Femur (tissue), 1 donor: Measurements from ENCODE around the gene MMP11.

ENCODE experiments used
- DNase-seq: peaks from one replicate; pipeline ENCODE4 v3.0.0-alpha.2; 2017

The MMP11 gene

GRCh38 chr22:23762842-23763578 is 9.6 kb upstream of the MMP11 start, which contains the start of gene C22orf15:
Gene C22orf15 (plus strand): TSS chr22:23762990. CDS start chr22:23763307, 317 bp downstream.
- DNase-seq = no peak

DNA sequence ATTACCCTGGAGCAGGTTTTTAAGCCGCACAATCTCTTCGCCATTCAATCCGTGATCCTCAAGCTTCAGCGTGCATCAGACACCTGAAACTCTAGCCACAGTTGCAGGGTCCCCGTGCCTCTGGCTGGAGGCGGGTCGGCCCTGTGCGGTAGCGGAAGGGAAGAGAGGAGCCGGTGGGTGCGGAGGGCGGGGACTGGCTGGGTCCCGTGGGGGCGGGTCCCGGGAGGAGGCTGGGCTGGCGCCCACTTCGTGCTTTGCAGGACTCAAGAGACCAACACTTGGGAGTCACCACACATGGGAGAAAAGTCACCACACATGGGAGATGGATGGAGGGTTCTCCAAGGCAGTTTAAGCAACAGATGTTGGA is 9.1 kb upstream of the MMP11 start:
- DNase-seq = no peak

GRCh38 chr22:23763954-23764353 is 8.7 kb upstream of the MMP11 start:
- no peak for DNase-seq

GRCh38 chr22:23764899-23765881 is 7.5 kb upstream of the MMP11 start:
- no peak for DNase-seq

- no peak for DNase-seq
Observed at GRCh38 chr22:23767303-23767672, 5.4 kb upstream of the MMP11 start.

GRCh38 chr22:23767673-23768548 is 4.7 kb upstream of the MMP11 start, which contains the start of gene CHCHD10:
Gene CHCHD10 (minus strand): TSS chr22:23767972. CDS start chr22:23767874, 98 bp downstream.
- DNase-seq = peak; percentile 87

- no peak for DNase-seq
Observed at GRCh38 chr22:23769321-23769965, 3.2 kb upstream of the MMP11 start.

DNA sequence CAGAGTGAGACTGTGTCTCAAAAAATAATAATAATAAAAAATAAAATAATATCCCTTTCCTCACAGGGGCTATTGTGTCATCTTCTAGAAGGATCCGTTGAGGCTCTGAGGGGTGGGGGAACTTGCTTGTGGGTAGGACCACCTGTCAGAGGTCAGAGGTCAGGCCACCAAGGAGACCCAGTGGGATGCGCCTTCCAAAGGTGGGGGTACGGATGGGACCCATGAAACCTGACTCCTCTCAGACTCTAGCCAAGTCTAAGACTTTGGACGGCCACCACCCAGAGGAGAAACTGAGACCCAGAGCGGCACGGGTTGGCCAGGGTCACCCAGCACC is 367 bp upstream of the MMP11 start:
- DNase-seq = no peak

DNA sequence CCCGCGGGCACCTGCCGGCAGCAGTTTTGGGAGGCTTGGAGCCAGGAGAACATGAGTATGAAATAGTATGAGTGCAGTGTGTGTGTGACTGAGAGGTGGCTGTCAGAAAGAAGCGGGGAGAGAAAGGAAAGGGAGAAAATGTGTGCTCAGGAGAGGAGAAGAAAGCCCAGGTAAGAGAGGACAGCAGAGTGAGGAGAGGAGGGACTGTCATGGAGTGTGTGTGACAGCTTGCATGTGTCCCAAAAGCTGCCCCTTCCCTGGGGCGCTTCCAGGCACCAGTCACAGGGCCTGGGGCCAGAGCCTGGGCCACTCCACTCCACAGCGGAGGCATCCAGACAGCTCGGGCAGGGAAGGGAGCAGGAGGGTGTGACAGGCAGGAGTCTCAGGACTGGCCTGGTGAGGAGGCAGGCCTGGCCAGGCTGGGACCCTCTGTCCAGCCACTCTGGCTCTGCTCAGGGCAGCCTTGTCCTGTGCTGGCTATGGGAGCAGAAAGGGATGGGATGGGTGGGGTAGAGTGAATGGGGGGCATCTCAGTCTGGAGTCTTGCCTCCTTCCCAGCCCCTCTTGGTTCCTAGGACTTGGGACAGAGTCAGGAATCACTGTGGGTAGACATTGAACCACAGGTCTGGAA is 949 bp downstream of the MMP11 start:
- DNase-seq = no peak

- no peak for DNase-seq
Observed at GRCh38 chr22:23774114-23774921, 1.7 kb downstream of the MMP11 start.

DNA sequence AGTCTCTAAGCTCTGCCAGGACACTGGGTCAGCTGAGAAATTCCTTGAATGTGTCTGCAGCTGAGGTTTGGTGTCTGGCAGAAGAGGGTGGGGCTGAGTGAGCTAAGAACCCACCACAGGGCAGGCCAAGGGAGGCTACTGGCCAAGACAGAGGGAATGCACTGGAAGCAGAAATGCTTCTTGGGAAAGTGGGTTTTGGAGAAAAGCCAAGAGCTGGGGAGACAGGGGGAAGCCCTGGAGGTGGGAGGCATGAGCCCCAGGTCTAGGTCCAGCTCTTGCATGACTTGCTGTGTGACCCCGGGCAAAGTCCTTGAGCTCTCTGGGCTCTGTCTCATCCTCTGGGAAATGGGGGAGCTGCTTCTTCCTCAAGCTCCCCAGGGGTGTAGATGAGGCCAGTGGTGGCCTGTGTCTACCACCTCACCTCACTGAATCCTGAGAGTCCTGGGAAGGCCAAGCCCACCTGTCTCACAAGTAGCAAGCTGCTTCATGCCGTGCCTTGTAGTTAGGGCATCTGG is 2.3 kb downstream of the MMP11 start:
- DNase-seq = peak; percentile 76

GRCh38 chr22:23775779-23776375 is 3.2 kb downstream of the MMP11 start:
- no peak for DNase-seq

DNA sequence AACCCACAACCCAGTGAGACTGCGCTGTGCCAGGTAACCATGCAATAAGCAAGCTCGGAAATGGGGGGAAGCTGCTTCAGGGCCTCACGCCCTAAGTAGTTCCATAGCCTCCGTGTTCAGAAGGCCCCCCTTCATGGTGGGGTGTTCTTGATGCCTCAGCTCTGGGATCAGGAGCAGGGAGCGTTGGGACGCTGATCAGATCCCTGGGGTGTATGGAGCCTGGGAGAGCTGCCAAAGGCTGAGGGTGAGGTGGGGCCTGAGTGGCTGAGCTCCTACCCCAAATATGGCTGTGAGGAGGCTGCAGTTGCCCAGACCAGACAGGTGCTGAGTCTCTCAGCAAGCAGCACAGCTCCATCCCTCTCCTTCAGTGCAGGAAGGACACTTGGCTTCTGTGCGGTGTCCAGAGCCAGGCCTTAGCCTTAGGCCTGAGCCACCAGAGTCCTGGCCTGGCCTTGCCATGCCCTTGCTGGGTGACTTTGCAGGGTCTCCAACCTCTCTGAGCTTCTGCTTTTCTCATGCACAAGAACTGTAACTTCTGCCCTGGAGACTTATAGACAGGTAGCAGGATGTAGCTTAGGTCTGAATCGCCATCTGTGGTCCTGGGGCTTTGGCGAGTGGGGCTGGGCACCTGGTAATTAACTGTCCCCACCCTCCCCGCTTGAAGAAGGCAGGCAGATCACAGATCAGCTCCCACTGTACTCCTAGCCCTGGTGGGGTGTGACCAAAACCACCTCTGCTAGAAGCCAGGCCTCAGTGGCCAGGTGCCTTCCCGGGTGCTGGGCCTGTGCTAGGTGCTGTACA is 5.3 kb downstream of the MMP11 start:
- no peak for DNase-seq

DNA sequence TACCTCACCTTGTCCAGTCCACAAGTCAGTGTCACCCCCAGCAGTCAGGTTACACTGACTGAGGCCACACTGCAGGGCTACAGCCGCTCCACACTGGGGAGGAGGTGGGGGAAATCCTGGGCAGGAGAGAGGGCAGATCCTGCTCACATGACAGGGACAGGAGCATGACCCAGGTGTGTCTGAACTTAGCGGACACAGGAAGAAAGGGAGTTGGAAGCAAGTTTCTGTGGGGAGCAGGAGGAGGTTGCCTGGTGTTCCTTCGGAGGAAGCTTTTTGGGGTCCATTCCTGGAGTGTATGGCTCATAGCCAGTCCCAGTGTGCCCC is 5.9 kb downstream of the MMP11 start:
- no peak for DNase-seq

GRCh38 chr22:23779083-23779482 is 6.4 kb downstream of the MMP11 start:
- DNase-seq = no peak

DNA sequence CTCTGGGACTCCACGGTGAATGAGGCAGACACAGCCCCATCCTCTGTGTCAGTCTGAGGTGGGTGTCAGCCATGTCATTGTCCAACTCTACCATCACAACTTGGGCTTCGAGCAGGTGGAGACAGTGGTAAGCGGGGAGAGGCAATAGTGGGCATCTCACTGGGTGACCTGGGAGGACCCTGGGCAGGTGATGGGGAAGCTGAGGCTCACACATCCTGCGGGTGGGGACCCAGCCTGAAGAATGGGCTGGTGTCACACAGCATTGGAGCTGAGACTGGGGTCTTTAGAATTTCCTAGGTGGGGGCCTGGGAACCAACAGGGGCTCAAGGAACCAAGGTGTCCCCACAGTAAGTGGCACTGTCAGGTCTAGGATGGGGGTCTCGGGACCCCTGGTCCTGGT is 7.1 kb downstream of the MMP11 start:
- no peak for DNase-seq

DNA sequence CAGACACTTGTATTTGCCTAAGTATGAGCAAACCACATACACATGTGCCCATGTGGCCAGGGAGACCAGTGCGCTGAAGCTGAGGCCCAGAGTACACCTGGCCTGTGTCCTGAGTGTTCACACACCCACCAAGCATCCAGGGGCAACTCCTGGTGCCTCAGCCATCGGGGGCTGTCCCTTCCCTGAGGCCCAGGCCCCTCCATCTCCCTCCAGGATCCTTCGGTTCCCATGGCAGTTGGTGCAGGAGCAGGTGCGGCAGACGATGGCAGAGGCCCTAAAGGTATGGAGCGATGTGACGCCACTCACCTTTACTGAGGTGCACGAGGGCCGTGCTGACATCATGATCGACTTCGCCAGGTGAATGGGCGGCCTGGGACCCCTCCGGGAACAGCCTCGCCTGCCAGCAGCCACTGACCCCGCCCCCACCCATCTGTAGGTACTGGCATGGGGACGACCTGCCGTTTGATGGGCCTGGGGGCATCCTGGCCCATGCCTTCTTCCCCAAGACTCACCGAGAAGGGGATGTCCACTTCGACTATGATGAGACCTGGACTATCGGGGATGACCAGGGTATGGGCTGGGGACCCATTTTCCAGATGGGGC is 7.6 kb downstream of the MMP11 start:
- DNase-seq = no peak

- DNase-seq = no peak
Observed at GRCh38 chr22:23781065-23781464, 8.4 kb downstream of the MMP11 start.

- DNase-seq = no peak
Observed at GRCh38 chr22:23781511-23782183, 9.0 kb downstream of the MMP11 start.
